H9 (cell line): ENCODE measurements around the gene TNFAIP8L1. TPM values are rescaled to one million over a fixed set of nuclear protein-coding genes. Genes with fewer than 3 reads are reported as not detected.
A peak's percentile ranks its signal among the peaks of the same experiment; 100 is the strongest.

ENCODE experiments used
- DNase-seq: peaks from one replicate; pipeline ENCODE4 v3.0.0-alpha.2; 2017
- H2AFZ ChIP-seq: one replicate; pipeline ENCODE4 v1.6.1; 2013; ENCODE audit warnings: mild to moderate bottlenecking, low read length, control low read depth, moderate library complexity
- H2AK5ac ChIP-seq: 2 replicates; pipeline ENCODE4 v1.6.1; 2013; ENCODE audit warnings: low read length, control low read depth, mixed read lengths; ENCODE audit not compliant: insufficient read length
- H2BK120ac ChIP-seq: one replicate; pipeline ENCODE4 v1.6.1; 2013; ENCODE audit warnings: low read depth, mild to moderate bottlenecking, low read length, control low read depth, inconsistent platforms; ENCODE audit not compliant: poor library complexity, severe bottlenecking
- H2BK12ac ChIP-seq: 2 replicates; pipeline ENCODE4 v1.6.1; 2013; ENCODE audit warnings: low read length, control low read depth, mixed read lengths, low read depth; ENCODE audit not compliant: insufficient read length
- H2BK15ac ChIP-seq: 2 replicates; pipeline ENCODE4 v1.6.1; 2013; ENCODE audit warnings: low read depth, low read length, control low read depth
- H2BK20ac ChIP-seq: one replicate; pipeline ENCODE4 v1.6.1; 2013; ENCODE audit warnings: low read depth, mild to moderate bottlenecking, low read length, control low read depth, inconsistent platforms; ENCODE audit not compliant: poor library complexity, severe bottlenecking
- H2BK5ac ChIP-seq: 2 replicates; pipeline ENCODE4 v1.6.1; 2013; ENCODE audit warnings: low read length, control low read depth, mixed read lengths; ENCODE audit not compliant: insufficient read length
- H3K14ac ChIP-seq: 2 replicates; pipeline ENCODE4 v1.6.1; 2013; ENCODE audit warnings: low read length, control low read depth; ENCODE audit not compliant: insufficient read depth
- H3K18ac ChIP-seq: 2 replicates; pipeline ENCODE4 v1.6.1; 2013; ENCODE audit warnings: low read depth, mild to moderate bottlenecking, mixed read lengths, low read length, control low read depth; ENCODE audit not compliant: insufficient read length
- H3K23ac ChIP-seq: 2 replicates; pipeline ENCODE4 v1.6.1; 2013; ENCODE audit warnings: low read length, control low read depth, mixed read lengths, low read depth; ENCODE audit not compliant: insufficient read length
- H3K23me2 ChIP-seq: 2 replicates; pipeline ENCODE4 v1.6.1; 2013; ENCODE audit warnings: low read depth, mild to moderate bottlenecking, mixed read lengths, low read length, control low read depth; ENCODE audit not compliant: insufficient read length, poor library complexity, severe bottlenecking
- H3K27ac ChIP-seq: 2 replicates; pipeline ENCODE4 v1.5.1; 2013; ENCODE audit warnings: low read length, control low read depth, mixed read lengths, low read depth; ENCODE audit not compliant: insufficient read length
- H3K27me3 ChIP-seq: 2 replicates; pipeline ENCODE4 v1.6.1; 2013; ENCODE audit warnings: low read length, control low read depth, inconsistent platforms; ENCODE audit not compliant: insufficient read depth
- H3K4ac ChIP-seq: 2 replicates; pipeline ENCODE4 v1.6.1; 2013; ENCODE audit warnings: low read depth, mild to moderate bottlenecking, control low read depth, inconsistent platforms, low read length, moderate library complexity
- H3K4me1 ChIP-seq: 2 replicates; pipeline ENCODE4 v1.6.1; 2013; ENCODE audit warnings: low read length, control low read depth, inconsistent platforms; ENCODE audit not compliant: insufficient read depth
- H3K4me2 ChIP-seq: 2 replicates; pipeline ENCODE4 v1.6.1; 2013; ENCODE audit warnings: low read length, control low read depth, mixed read lengths; ENCODE audit not compliant: insufficient read length, insufficient read depth
- H3K56ac ChIP-seq: 2 replicates; pipeline ENCODE4 v1.6.1; 2013; ENCODE audit warnings: low read depth, mild to moderate bottlenecking, mixed read lengths, low read length, control low read depth; ENCODE audit not compliant: insufficient read length
- H3K79me1 ChIP-seq: 2 replicates; pipeline ENCODE4 v1.6.1; 2013; ENCODE audit warnings: low read depth, mild to moderate bottlenecking, moderate library complexity, low read length, control low read depth, inconsistent platforms; ENCODE audit not compliant: insufficient read depth, poor library complexity, severe bottlenecking
- H3K79me2 ChIP-seq: 2 replicates; pipeline ENCODE4 v1.6.1; 2013; ENCODE audit warnings: low read length, control low read depth, inconsistent platforms; ENCODE audit not compliant: insufficient read depth
- H3K9ac ChIP-seq: 2 replicates; pipeline ENCODE4 v1.6.1; 2013; ENCODE audit warnings: low read length, control low read depth, mixed read lengths; ENCODE audit not compliant: insufficient read length; ENCODE audit errors: extremely low read depth
- H3K9me3 ChIP-seq: one replicate; pipeline ENCODE4 v1.6.1; 2013; ENCODE audit warnings: low read depth, low read length, inconsistent platforms; ENCODE audit not compliant: control insufficient read depth
- H3T11ph ChIP-seq: one replicate; pipeline ENCODE4 v1.6.1; 2013; ENCODE audit warnings: mild to moderate bottlenecking, low read length, control low read depth, inconsistent platforms
- H4K20me1 ChIP-seq: one replicate; pipeline ENCODE4 v1.6.1; 2013; ENCODE audit not compliant: control insufficient read depth, insufficient read length, insufficient read depth
- H4K5ac ChIP-seq: 2 replicates; pipeline ENCODE4 v1.6.1; 2013; ENCODE audit warnings: low read depth, mild to moderate bottlenecking, mixed read lengths, low read length, control low read depth; ENCODE audit not compliant: insufficient read length
- H4K8ac ChIP-seq: replicated peaks from 2 replicates; pipeline ENCODE4 v1.6.1; 2013; ENCODE audit warnings: low read length, control low read depth, mixed read lengths, low read depth; ENCODE audit not compliant: insufficient read length
- H4K91ac ChIP-seq: 2 replicates; pipeline ENCODE4 v1.6.1; 2013; ENCODE audit warnings: low read depth, mild to moderate bottlenecking, moderate library complexity, mixed read lengths, low read length, control low read depth; ENCODE audit not compliant: insufficient read length
- H3K27ac Mint-ChIP-seq, 3 experiments: 2 replicates in 2 of 3; 3 replicates in 1 of 3; pipeline ENCODE4 v1.8.0; 2020 to 2021; ENCODE audit warnings: mixed read lengths in 3 of 3, mild to moderate bottlenecking in 1 of 3, moderate library complexity in 1 of 3
- H3K27me3 Mint-ChIP-seq: 2 replicates; pipeline ENCODE4 v1.8.0; 2021; ENCODE audit warnings: low read depth, mild to moderate bottlenecking, moderate library complexity, mixed read lengths
- H3K36me3 Mint-ChIP-seq, 3 experiments: 2 replicates in 2 of 3; 3 replicates in 1 of 3; pipeline ENCODE4 v1.8.0; 2020 to 2021; ENCODE audit warnings: low read depth in 3 of 3, mixed read lengths in 3 of 3; ENCODE audit not compliant: insufficient read depth in 1 of 3
- H3K4me1 Mint-ChIP-seq, 2 experiments: 2 replicates each; pipeline ENCODE4 v1.8.0; 2020; ENCODE audit warnings: mixed read lengths in 2 of 2
- H3K4me3 Mint-ChIP-seq, 2 experiments: 2 replicates in 1 of 2; 3 replicates in 1 of 2; pipeline ENCODE4 v1.8.0; 2020 to 2021; ENCODE audit warnings: mild to moderate bottlenecking in 2 of 2, mixed read lengths in 2 of 2, moderate library complexity in 1 of 2
- H3K9me3 Mint-ChIP-seq, 2 experiments: 2 replicates in 1 of 2; 3 replicates in 1 of 2; pipeline ENCODE4 v1.8.0; 2020; ENCODE audit warnings: mild to moderate bottlenecking in 2 of 2, mixed read lengths in 2 of 2, moderate library complexity in 1 of 2
- WGBS: extraction: QIAGEN DNeasy Blood & Tissue Kit; methylation state at CpG from one replicate; pipeline ENCODE4 v1.1.7; 2013; ENCODE audit warnings: missing lambda C conversion rate, low lambda C conversion rate, mixed read lengths; ENCODE audit not compliant: insufficient read length; ENCODE audit errors: extremely low coverage; 5-methylcytosine and 5-hydroxymethylcytosine counted together
- total RNA-seq: library from RNA; stranded (reverse); gene quantifications from 2 replicates; pipeline ENCODE4 v1.2.1, GENCODE V29; 2021
- TF ChIP-seq, protein P1 (sequence below): fragments of 200-600 bp; sonication (generic); conservative IDR thresholded peaks from 3 replicates; pipeline ENCODE4 v1.8.0; 2021; ENCODE audit warnings: antibody characterized with exemption, mild to moderate bottlenecking

The TNFAIP8L1 gene
- total RNA-seq, 1 experiment from 2014 or later = 4.2 TPM

DNA sequence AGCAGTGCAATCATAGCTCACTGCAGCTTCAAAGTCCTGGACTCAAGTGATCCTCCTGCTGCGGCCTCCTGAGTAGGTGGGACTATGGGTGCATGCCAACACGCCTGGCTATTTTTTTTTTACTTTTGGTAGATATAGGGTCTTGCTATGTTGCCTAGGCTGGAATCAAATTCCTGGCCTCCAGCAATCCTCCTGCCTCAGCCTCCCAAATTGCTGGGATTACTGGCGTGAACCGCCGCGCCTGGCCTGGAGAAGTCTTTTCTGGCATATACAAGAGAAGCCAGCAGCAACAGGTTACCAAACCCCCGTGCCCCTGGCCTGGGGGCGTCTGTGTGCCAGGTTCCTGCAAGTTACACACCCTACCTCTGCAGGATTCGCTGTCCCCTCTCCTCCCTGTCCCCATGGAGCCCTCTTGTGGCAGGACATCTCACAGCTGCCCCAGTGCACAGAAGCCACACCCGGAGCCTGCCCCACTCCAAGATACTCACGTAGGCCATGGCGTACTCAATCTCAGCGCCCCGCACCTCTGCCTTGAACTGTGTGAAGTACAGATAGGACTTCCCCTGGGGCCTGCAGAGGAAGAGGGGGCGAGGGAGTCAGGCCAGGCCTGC is 21.0 kb downstream of the TNFAIP8L1 start:
- no peak overlapping the region for H2BK12ac ChIP-seq
- H3K18ac ChIP-seq = no peak overlapping the region
- no peak overlapping the region for H3K4me2 ChIP-seq
- H2BK15ac ChIP-seq = no peak overlapping the region
- no peaks in the 10 kb centered on the region for H3K9me3 ChIP-seq
- H2BK20ac ChIP-seq = no peak overlapping the region
- H3K4me1 Mint-ChIP-seq = no peaks in the 10 kb centered on the region
- H3K27me3 Mint-ChIP-seq = no peaks in the 10 kb centered on the region
- no peak overlapping the region for H2AK5ac ChIP-seq
- peaks cover 11 to 32% (median 21%) of the 10 kb centered on the region in 3 experiments; a peak in 6 of 7 replicates for H3K36me3 Mint-ChIP-seq
- DNase-seq = peak; percentile 83
- no peak overlapping the region for H2BK5ac ChIP-seq
- no peaks in the 10 kb centered on the region for H3K27me3 ChIP-seq
- H3K79me1 ChIP-seq = no peaks in the 10 kb centered on the region
- TF ChIP-seq, protein P1, sequence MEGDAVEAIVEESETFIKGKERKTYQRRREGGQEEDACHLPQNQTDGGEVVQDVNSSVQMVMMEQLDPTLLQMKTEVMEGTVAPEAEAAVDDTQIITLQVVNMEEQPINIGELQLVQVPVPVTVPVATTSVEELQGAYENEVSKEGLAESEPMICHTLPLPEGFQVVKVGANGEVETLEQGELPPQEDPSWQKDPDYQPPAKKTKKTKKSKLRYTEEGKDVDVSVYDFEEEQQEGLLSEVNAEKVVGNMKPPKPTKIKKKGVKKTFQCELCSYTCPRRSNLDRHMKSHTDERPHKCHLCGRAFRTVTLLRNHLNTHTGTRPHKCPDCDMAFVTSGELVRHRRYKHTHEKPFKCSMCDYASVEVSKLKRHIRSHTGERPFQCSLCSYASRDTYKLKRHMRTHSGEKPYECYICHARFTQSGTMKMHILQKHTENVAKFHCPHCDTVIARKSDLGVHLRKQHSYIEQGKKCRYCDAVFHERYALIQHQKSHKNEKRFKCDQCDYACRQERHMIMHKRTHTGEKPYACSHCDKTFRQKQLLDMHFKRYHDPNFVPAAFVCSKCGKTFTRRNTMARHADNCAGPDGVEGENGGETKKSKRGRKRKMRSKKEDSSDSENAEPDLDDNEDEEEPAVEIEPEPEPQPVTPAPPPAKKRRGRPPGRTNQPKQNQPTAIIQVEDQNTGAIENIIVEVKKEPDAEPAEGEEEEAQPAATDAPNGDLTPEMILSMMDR = peak; percentile 62
- no peak overlapping the region for H3K4me3 Mint-ChIP-seq
- H3K23ac ChIP-seq = no peak overlapping the region
- no peak overlapping the region for H3T11ph ChIP-seq
- H3K4ac ChIP-seq = no peak overlapping the region
- H3K23me2 ChIP-seq = no peaks in the 10 kb centered on the region
- H2BK120ac ChIP-seq = no peak overlapping the region
- no peak overlapping the region for H3K27ac ChIP-seq
- no peaks in the 10 kb centered on the region for H4K20me1 ChIP-seq
- H3K9ac ChIP-seq = no peak overlapping the region
- no CpG with 5 or more reads among the region's 15 CpGs for WGBS
- no peak overlapping the region for H3K56ac ChIP-seq
- H3K4me1 ChIP-seq = no peaks in the 10 kb centered on the region
- no peak overlapping the region for H3K14ac ChIP-seq
- H3K79me2 ChIP-seq = no peaks in the 10 kb centered on the region
- H4K91ac ChIP-seq = no peak overlapping the region
- H2AFZ ChIP-seq = no peak overlapping the region
- H3K27ac Mint-ChIP-seq = peak overlapping the region in 1 of 3 experiments; percentile 72; a peak in 1 of 7 replicates
- no peaks in the 10 kb centered on the region for H3K9me3 Mint-ChIP-seq
- H4K5ac ChIP-seq = no peak overlapping the region
- H4K8ac ChIP-seq = no peak overlapping the region
